Neural crest cell (in vitro differentiated cells): ENCODE data around the gene SLC25A42. TPM values are rescaled to one million over a fixed set of nuclear protein-coding genes. Genes with fewer than 3 reads are reported as not detected.
A peak's percentile ranks its signal among the peaks of the same experiment; 100 is the strongest.

Experiments
- DNase-seq: peaks from one replicate; pipeline ENCODE4 v3.0.0; 2021; ENCODE audit warnings: low read depth, mixed read lengths, low spot score
- H3K27ac Mint-ChIP-seq: one replicate; pipeline ENCODE4 v1.8.0; 2021; ENCODE audit warnings: mild to moderate bottlenecking, mixed read lengths; ENCODE audit not compliant: unreplicated experiment
- H3K27me3 Mint-ChIP-seq: 2 replicates; pipeline ENCODE4 v1.8.0; 2021; ENCODE audit warnings: low read depth, mild to moderate bottlenecking, mixed read lengths
- H3K36me3 Mint-ChIP-seq: 2 replicates; pipeline ENCODE4 v1.8.0; 2021; ENCODE audit warnings: low read depth, mild to moderate bottlenecking, mixed read lengths
- H3K4me1 Mint-ChIP-seq: 2 replicates; pipeline ENCODE4 v1.8.0; 2021; ENCODE audit warnings: mixed read lengths
- H3K4me3 Mint-ChIP-seq: one replicate; pipeline ENCODE4 v1.8.0; 2021; ENCODE audit warnings: mild to moderate bottlenecking, mixed read lengths
- H3K9me3 Mint-ChIP-seq: 2 replicates; pipeline ENCODE4 v1.8.0; 2021; ENCODE audit warnings: mixed read lengths
- CTCF ChIP-seq: fragments of 200-600 bp; sonication (generic); conservative IDR thresholded peaks from 2 replicates; pipeline ENCODE4 v1.5.0; 2021; ENCODE audit warnings: antibody characterized with exemption, mild to moderate bottlenecking
- total RNA-seq: library from RNA; stranded (reverse); gene quantifications from 2 replicates; pipeline ENCODE4 v1.2.1, GENCODE V29; 2021

The SLC25A42 gene
- total RNA-seq, 1 donor from 2014 or later = 10.5 TPM

GRCh38 chr19:19042732-19043280 is 21.0 kb upstream of the SLC25A42 start:
- no peak overlapping the region for H3K27ac Mint-ChIP-seq
- no peak overlapping the region for H3K4me3 Mint-ChIP-seq
- DNase-seq = no peak
- H3K36me3 Mint-ChIP-seq = peaks cover 18% of the 10 kb centered on the region
- H3K4me1 Mint-ChIP-seq = no peaks in the 10 kb centered on the region
- no peak for TF ChIP-seq CTCF
- H3K9me3 Mint-ChIP-seq = no peaks in the 10 kb centered on the region
- no peaks in the 10 kb centered on the region for H3K27me3 Mint-ChIP-seq

GRCh38 chr19:19043481-19043880 is 20.3 kb upstream of the SLC25A42 start:
- Mint-ChIP-seq H3K4me1 (no peaks in the 10 kb centered on the region), H3K27ac (no peak overlapping the region), H3K4me3 (no peak overlapping the region), H3K36me3 (peaks cover 16% of the 10 kb centered on the region), H3K9me3 (no peaks in the 10 kb centered on the region), H3K27me3 (no peaks in the 10 kb centered on the region)
- TF ChIP-seq CTCF = no peak
- DNase-seq = no peak

GRCh38 chr19:19043881-19044280 is 19.9 kb upstream of the SLC25A42 start:
- Mint-ChIP-seq H3K36me3 (peaks cover 16% of the 10 kb centered on the region), H3K27ac (no peak overlapping the region), H3K4me3 (no peak overlapping the region), H3K9me3 (no peaks in the 10 kb centered on the region), H3K4me1 (no peaks in the 10 kb centered on the region), H3K27me3 (no peaks in the 10 kb centered on the region)
- DNase-seq = no peak
- TF ChIP-seq CTCF = no peak

- no peak for TF ChIP-seq CTCF
- no peak overlapping the region for H3K4me3 Mint-ChIP-seq
- H3K27me3 Mint-ChIP-seq = no peaks in the 10 kb centered on the region
- DNase-seq = no peak
- H3K36me3 Mint-ChIP-seq = peaks cover 8% of the 10 kb centered on the region
- H3K4me1 Mint-ChIP-seq = no peaks in the 10 kb centered on the region
- no peaks in the 10 kb centered on the region for H3K9me3 Mint-ChIP-seq
- peak overlapping the region; percentile 67 for H3K27ac Mint-ChIP-seq
These were observed 14.4 kb upstream of the SLC25A42 start for GRCh38 chr19:19049406-19049805.

- Mint-ChIP-seq H3K27me3 (no peaks in the 10 kb centered on the region), H3K4me1 (no peaks in the 10 kb centered on the region), H3K4me3 (no peak overlapping the region), H3K9me3 (no peaks in the 10 kb centered on the region), H3K36me3 (peaks cover 5% of the 10 kb centered on the region), H3K27ac (no peak overlapping the region)
- DNase-seq = no peak
- no peak for TF ChIP-seq CTCF
These were observed 13.7 kb upstream of the SLC25A42 start for GRCh38 chr19:19050104-19050503.
